Activated CD4-positive, alpha-beta T cell treated with anti-CD3 and anti-CD28 coated beads, Interleukin-2, amount 10 ng/mL, durations not matched to agents 7 days and 5 days (primary cell): Measurements from ENCODE around the gene KAT2A. TPM values are rescaled to one million over a fixed set of nuclear protein-coding genes. Genes with fewer than 3 reads are reported as not detected.

Experiments used
- CTCF ChIA-PET: fragments of 350-600 bp; sonication (Branson Sonifier 250); formaldehyde crosslinking; loops from one replicate; lab custom pipeline; 2021; ENCODE audit warnings: antibody characterized with exemption; lab: Charles Lee
- POLR2A ChIA-PET: fragments of 350-600 bp; sonication (Branson Sonifier 250); formaldehyde crosslinking; loops from one replicate; lab custom pipeline; 2021; ENCODE audit warnings: antibody characterized with exemption; lab: Charles Lee
- DNase-seq: peaks from one replicate; pipeline ENCODE4 v3.0.0-alpha.2; 2020
- H3K27ac Mint-ChIP-seq: one replicate; pipeline ENCODE4 v1.8.0; 2021; ENCODE audit warnings: mild to moderate bottlenecking, moderate library complexity, mixed read lengths
- H3K27me3 Mint-ChIP-seq: one replicate; pipeline ENCODE4 v1.8.0; 2021; ENCODE audit warnings: mixed read lengths
- H3K36me3 Mint-ChIP-seq: one replicate; pipeline ENCODE4 v1.8.0; 2021; ENCODE audit warnings: low read depth, mixed read lengths
- H3K4me1 Mint-ChIP-seq: one replicate; pipeline ENCODE4 v1.8.0; 2021; ENCODE audit warnings: mixed read lengths
- H3K4me3 Mint-ChIP-seq: one replicate; pipeline ENCODE4 v1.8.0; 2021; ENCODE audit warnings: mild to moderate bottlenecking, moderate library complexity, mixed read lengths
- H3K9me3 Mint-ChIP-seq: one replicate; pipeline ENCODE4 v1.8.0; 2021; ENCODE audit warnings: mixed read lengths
- total RNA-seq, 2 experiments: library from RNA; stranded (reverse); gene quantifications; one replicate each; pipeline ENCODE4 v1.2.3, GENCODE V29; 2021

KAT2A gene
- total RNA-seq, 2 experiments from 2014 or later: 47.9 to 48.3 TPM

DNA sequence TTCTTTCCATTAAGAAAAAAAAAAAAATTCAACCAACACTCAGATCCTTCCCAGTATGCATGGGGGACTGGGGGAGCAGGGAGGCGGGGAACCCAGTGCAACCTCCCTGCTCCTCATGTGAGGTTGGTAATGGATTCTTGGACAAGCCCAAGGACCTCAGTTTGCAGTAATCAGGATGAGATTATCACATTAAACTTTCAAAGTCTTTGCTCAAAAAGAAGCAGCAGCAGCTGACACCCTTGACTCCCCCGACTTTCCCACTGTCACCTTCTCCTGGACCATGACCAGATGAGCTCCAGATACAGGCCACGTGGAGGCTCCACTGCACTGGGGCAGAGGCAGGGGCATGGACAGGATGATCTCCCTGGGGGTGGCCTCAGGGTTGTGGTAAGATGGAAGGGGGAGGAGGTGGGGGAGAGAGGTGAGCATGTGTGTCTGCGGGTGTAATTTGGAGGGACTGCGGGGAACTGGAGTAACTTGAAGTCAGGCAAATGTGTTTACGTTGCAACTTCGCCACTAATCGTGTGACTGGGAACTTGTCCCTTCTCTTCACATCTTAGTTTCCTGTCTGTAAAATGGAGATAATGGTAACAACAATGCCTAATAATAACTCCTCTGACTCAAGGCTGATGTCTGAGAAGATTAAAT is 42.6 kb downstream of the KAT2A start:
- Mint-ChIP-seq H3K36me3 (no peaks in the 10 kb centered on the region), H3K9me3 (no peaks in the 10 kb centered on the region), H3K27ac (no peak overlapping the region), H3K4me1 (peaks cover 2% of the 10 kb centered on the region), H3K27me3 (peaks cover 7% of the 10 kb centered on the region), H3K4me3 (no peak overlapping the region)
- DNase-seq: no peak
- ChIA-PET POLR2A (no interaction called here), CTCF (interaction anchor here (0.7 kb wide), 1 partner anchor 111 kb away, joined by 3 read pairs; no protein-coding TSS in a partner anchor)

DNA sequence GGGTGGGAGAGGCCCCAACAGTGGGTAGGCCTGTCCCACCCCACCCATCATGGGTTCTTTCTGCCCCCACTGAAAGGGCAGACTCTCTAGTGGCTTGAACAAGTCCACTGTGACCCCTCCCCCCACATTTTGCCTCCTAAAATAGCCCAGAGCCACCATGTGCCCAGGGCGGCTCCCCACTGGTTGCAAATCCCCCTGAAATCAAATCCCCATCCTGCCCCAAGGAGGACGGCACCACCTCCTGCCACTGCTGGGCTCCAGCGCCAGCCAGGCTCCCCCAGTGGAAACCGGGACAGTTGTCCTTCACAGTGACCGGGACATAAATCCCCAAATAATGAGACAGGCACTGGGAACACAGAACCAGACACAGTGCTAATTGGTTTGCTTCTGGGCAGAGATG is 43.4 kb downstream of the KAT2A start:
- H3K36me3 Mint-ChIP-seq: no peaks in the 10 kb centered on the region
- H3K4me1 Mint-ChIP-seq: peaks cover 4% of the 10 kb centered on the region
- H3K4me3 Mint-ChIP-seq: no peak overlapping the region
- H3K9me3 Mint-ChIP-seq: no peaks in the 10 kb centered on the region
- no peak for DNase-seq
- ChIA-PET CTCF (no interaction called here), POLR2A (no interaction called here)
- H3K27ac Mint-ChIP-seq: no peak overlapping the region
- H3K27me3 Mint-ChIP-seq: peaks cover 11% of the 10 kb centered on the region

DNA sequence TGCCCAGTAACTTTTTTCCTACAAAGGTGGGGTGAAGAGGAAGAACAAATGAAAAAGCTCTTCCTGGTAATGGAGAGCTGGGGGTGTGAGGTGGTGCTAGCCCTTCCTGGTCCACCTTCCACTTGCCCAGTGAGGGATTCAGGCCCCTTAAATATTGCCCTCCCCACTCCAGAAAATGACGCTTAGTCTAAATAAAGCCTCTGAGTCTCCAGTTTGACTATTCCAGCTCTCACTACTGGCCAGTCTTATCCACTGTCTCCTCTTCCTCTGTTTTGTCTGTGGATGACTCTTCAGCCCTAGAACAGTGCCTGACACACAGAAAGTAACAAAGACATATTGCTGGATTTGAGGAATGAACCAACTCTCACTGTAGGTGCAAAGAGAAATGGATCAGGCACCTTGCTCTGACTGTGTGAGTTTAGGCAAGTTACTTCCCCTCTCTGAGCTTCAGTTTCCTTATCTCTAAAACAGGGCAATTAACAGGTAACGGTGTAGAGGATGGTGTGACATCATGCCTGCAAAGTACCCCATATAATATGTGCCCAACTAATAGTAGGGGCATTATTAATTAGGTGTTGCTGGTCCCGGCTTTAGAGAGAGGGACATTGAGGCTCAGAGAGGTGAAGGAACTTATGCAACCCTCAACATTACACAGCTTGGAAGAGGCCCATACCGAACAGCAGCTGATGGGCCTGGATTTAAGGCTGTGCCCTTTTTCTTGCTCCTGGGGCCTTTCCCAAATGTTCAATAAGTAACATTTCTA is 44.2 kb downstream of the KAT2A start:
- Mint-ChIP-seq H3K4me3 (no peak overlapping the region), H3K36me3 (no peaks in the 10 kb centered on the region), H3K27ac (no peak overlapping the region), H3K27me3 (peaks cover 14% of the 10 kb centered on the region), H3K4me1 (peaks cover 7% of the 10 kb centered on the region), H3K9me3 (no peaks in the 10 kb centered on the region)
- POLR2A ChIA-PET: interaction anchor here (1.1 kb wide), 1 partner anchor 26 kb away, joined by 4 read pairs; no protein-coding TSS in a partner anchor
- CTCF ChIA-PET: interaction anchor here (1.0 to 1.4 kb wide), 2 partner anchors 9 to 11 kb away, joined by 3 to 6 read pairs; no protein-coding TSS in a partner anchor
- no peak for DNase-seq

GRCh38 chr17:42075789-42076188 is 45.4 kb downstream of the KAT2A start:
- Mint-ChIP-seq H3K9me3 (no peaks in the 10 kb centered on the region), H3K4me1 (peaks cover 14% of the 10 kb centered on the region), H3K36me3 (no peaks in the 10 kb centered on the region), H3K27ac (no peak overlapping the region), H3K4me3 (no peak overlapping the region), H3K27me3 (peaks cover 23% of the 10 kb centered on the region)
- POLR2A ChIA-PET: interaction anchor here (1.1 kb wide), 1 partner anchor 27 kb away, joined by 4 read pairs; no protein-coding TSS in a partner anchor
- CTCF ChIA-PET: interaction anchor here (0.6 to 0.9 kb wide), 3 partner anchors 16 to 403 kb away, joined by 3 read pairs; no protein-coding TSS in a partner anchor
- no peak for DNase-seq

- H3K27ac Mint-ChIP-seq: no peak overlapping the region
- H3K9me3 Mint-ChIP-seq: no peaks in the 10 kb centered on the region
- ChIA-PET CTCF (interaction anchor here (0.8 to 1.8 kb wide), 5 partner anchors 10 to 109 kb away, joined by 3 to 5 read pairs (median 4); partner anchors contain the start of gene KCNH4), POLR2A (no interaction called here)
- peaks cover 14% of the 10 kb centered on the region for H3K4me1 Mint-ChIP-seq
- H3K36me3 Mint-ChIP-seq: no peaks in the 10 kb centered on the region
- DNase-seq: no peak
- no peak overlapping the region for H3K4me3 Mint-ChIP-seq
- peaks cover 20% of the 10 kb centered on the region for H3K27me3 Mint-ChIP-seq
Observed at GRCh38 chr17:42072323-42073187, 48.6 kb downstream of the KAT2A start.

DNA sequence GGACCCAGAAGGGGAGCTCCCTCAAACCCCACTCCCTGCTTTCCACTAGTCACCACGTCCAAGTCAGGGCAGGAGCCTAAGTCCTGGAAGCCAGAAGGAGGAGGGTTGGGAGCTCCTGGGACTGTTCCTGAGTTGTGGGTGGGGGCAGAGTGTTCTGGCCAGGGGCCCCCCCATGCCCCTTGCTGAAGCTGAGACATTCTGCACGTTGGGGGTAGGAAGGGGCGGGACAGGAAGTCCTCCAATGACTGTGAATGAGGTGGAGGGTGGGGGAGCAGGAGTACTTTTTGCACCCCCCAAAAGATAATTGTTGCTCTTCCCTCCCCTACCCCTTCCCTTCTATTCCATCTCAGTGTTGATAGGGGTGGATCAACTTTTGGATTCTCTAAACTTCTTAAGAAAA is 49.4 kb downstream of the KAT2A start:
- Mint-ChIP-seq H3K4me1 (peaks cover 14% of the 10 kb centered on the region), H3K27ac (no peak overlapping the region), H3K4me3 (peak overlapping the region; percentile 38), H3K27me3 (peaks cover 20% of the 10 kb centered on the region), H3K9me3 (no peaks in the 10 kb centered on the region), H3K36me3 (no peaks in the 10 kb centered on the region)
- ChIA-PET CTCF (interaction anchor here (0.8 to 1.8 kb wide), 6 partner anchors 9 to 109 kb away, joined by 3 to 5 read pairs (median 4); partner anchors contain the start of gene KCNH4), POLR2A (no interaction called here)
- no peak for DNase-seq

DNA sequence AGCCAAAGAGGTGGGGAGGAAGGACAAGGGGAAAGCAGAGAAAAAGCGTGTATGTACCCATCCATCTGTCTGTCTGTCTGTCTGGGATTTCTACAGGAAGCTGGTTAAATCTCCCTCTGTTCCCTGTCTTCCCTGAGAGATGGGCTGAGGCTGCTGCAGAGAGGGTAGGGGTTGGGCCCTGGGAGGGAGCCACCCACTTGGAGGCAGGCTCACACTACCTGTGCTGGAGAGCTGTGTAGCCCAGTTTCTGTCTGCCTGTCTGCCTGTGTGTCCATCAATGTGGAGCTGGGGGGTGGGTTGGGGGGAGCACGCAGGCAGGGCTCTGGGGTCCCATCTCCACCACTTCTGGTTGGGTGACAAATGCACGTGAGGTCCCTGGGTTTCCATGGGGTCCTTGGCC is 52.2 kb downstream of the KAT2A start:
- DNase-seq: no peak
- Mint-ChIP-seq H3K4me1 (peaks cover 27% of the 10 kb centered on the region), H3K4me3 (no peak overlapping the region), H3K27me3 (peaks cover 19% of the 10 kb centered on the region), H3K9me3 (no peaks in the 10 kb centered on the region), H3K27ac (no peak overlapping the region), H3K36me3 (no peaks in the 10 kb centered on the region)
- CTCF ChIA-PET: interaction anchor here (0.5 to 1.9 kb wide), 4 partner anchors 11 to 32 kb away, joined by 4 to 6 read pairs (median 4); partner anchors contain the start of gene ZNF385C
- POLR2A ChIA-PET: no interaction called here

GRCh38 chr17:42067371-42068091 is 53.6 kb downstream of the KAT2A start:
- Mint-ChIP-seq H3K4me3 (no peak overlapping the region), H3K27me3 (peaks cover 12% of the 10 kb centered on the region), H3K36me3 (no peaks in the 10 kb centered on the region), H3K27ac (no peak overlapping the region), H3K4me1 (peaks cover 36% of the 10 kb centered on the region), H3K9me3 (no peaks in the 10 kb centered on the region)
- POLR2A ChIA-PET: no interaction called here
- peak; percentile 74 for DNase-seq
- CTCF ChIA-PET: interaction anchor here (0.5 to 3.6 kb wide), 12 partner anchors 9 to 876 kb away, joined by 3 to 12 read pairs (median 4); partner anchors contain the start of genes DHX58 and ZNF385C

GRCh38 chr17:42065201-42065600 is 56.0 kb downstream of the KAT2A start:
- peak; percentile 34 for DNase-seq

More at GRCh38 chr17:42065201-42065600, 56.0 kb downstream of the KAT2A start:
- Mint-ChIP-seq H3K4me1 (peaks cover 31% of the 10 kb centered on the region), H3K9me3 (no peaks in the 10 kb centered on the region), H3K36me3 (no peaks in the 10 kb centered on the region), H3K27me3 (no peaks in the 10 kb centered on the region), H3K27ac (no peak overlapping the region), H3K4me3 (no peak overlapping the region)
- POLR2A ChIA-PET: interaction anchor here (0.6 kb wide), 1 partner anchor 213 kb away, joined by 3 read pairs; no protein-coding TSS in a partner anchor
- CTCF ChIA-PET: interaction anchor here (0.5 to 3.6 kb wide), 16 partner anchors 8 to 298 kb away, joined by 3 to 12 read pairs (median 4); partner anchors contain the start of genes DHX58, KCNH4 and NKIRAS2
